ENCODE measurements around the gene LIMK2.

- TF ChIP-seq CTCF (IDR thresholded peaks at IDR 0.05 in 8 of 11, conservative IDR thresholded peaks at IDR 0.05 in 3 of 11) (no peak), POLR2AphosphoS5 (IDR thresholded peaks at IDR 0.05) (no peak), POLR2A (IDR thresholded peaks at IDR 0.05) (no peak)
Observed at GRCh38 chr22:31178859-31179258, 33.2 kb upstream of the LIMK2 start.

Data from spleen (tissue), 7 donors.